Glutamatergic neuron (in vitro differentiated cells): ENCODE results near the gene CD47. TPM values are rescaled to one million over a fixed set of nuclear protein-coding genes. Genes with fewer than 3 reads are reported as not detected.
A peak's percentile ranks its signal among the peaks of the same experiment; 100 is the strongest.

Source experiments
- DNase-seq: peaks from one replicate; pipeline ENCODE4 v3.0.0; 2022
- H3K27ac Mint-ChIP-seq: one replicate; pipeline ENCODE4 v1.8.0; 2020; ENCODE audit warnings: mild to moderate bottlenecking, mixed read lengths, inconsistent platforms; ENCODE audit not compliant: unreplicated experiment
- H3K27me3 Mint-ChIP-seq: one replicate; pipeline ENCODE4 v1.8.0; 2020; ENCODE audit warnings: mild to moderate bottlenecking, moderate library complexity, mixed read lengths, inconsistent platforms; ENCODE audit not compliant: unreplicated experiment
- H3K36me3 Mint-ChIP-seq: one replicate; pipeline ENCODE4 v1.8.0; 2020; ENCODE audit warnings: mild to moderate bottlenecking, mixed read lengths, inconsistent platforms; ENCODE audit not compliant: unreplicated experiment
- H3K4me1 Mint-ChIP-seq: one replicate; pipeline ENCODE4 v1.8.0; 2020; ENCODE audit warnings: mild to moderate bottlenecking, low read depth, mixed read lengths, inconsistent platforms; ENCODE audit not compliant: unreplicated experiment
- H3K4me3 Mint-ChIP-seq: one replicate; pipeline ENCODE4 v1.8.0; 2020; ENCODE audit warnings: mild to moderate bottlenecking, mixed read lengths, inconsistent platforms; ENCODE audit not compliant: unreplicated experiment
- H3K9me3 Mint-ChIP-seq: one replicate; pipeline ENCODE4 v1.8.0; 2020; ENCODE audit warnings: mild to moderate bottlenecking, moderate library complexity, mixed read lengths, inconsistent platforms; ENCODE audit not compliant: unreplicated experiment
- total RNA-seq: library from RNA; stranded (reverse); fragmentation: NEBNext Ultra II Directional; extraction: Animal tissue kit (Norgen Biotek cat#: 25700); gene quantifications from one replicate; pipeline ENCODE4 v1.2.1, GENCODE V29; 2021; ENCODE audit not compliant: unreplicated experiment
- TF ChIP-seq, protein P1 (sequence below): fragments of 200-600 bp; sonication (generic); IDR thresholded peaks from one replicate; pipeline ENCODE4 v1.5.0; 2021; ENCODE audit not compliant: partially characterized antibody, unreplicated experiment

The CD47 gene
- total RNA-seq, 1 donor from 2014 or later = 507 TPM

- H3K27ac Mint-ChIP-seq = no peak overlapping the region
- peaks cover 6% of the 10 kb centered on the region for H3K9me3 Mint-ChIP-seq
- H3K4me3 Mint-ChIP-seq = no peak overlapping the region
- TF ChIP-seq, protein P1, sequence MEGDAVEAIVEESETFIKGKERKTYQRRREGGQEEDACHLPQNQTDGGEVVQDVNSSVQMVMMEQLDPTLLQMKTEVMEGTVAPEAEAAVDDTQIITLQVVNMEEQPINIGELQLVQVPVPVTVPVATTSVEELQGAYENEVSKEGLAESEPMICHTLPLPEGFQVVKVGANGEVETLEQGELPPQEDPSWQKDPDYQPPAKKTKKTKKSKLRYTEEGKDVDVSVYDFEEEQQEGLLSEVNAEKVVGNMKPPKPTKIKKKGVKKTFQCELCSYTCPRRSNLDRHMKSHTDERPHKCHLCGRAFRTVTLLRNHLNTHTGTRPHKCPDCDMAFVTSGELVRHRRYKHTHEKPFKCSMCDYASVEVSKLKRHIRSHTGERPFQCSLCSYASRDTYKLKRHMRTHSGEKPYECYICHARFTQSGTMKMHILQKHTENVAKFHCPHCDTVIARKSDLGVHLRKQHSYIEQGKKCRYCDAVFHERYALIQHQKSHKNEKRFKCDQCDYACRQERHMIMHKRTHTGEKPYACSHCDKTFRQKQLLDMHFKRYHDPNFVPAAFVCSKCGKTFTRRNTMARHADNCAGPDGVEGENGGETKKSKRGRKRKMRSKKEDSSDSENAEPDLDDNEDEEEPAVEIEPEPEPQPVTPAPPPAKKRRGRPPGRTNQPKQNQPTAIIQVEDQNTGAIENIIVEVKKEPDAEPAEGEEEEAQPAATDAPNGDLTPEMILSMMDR = no peak
- DNase-seq = no peak
- H3K36me3 Mint-ChIP-seq = no peaks in the 10 kb centered on the region
- peaks cover 52% of the 10 kb centered on the region for H3K4me1 Mint-ChIP-seq
- H3K27me3 Mint-ChIP-seq = peaks cover 3% of the 10 kb centered on the region
Measured at GRCh38 chr3:108098003-108098370, 7.2 kb upstream of the CD47 start.

DNA sequence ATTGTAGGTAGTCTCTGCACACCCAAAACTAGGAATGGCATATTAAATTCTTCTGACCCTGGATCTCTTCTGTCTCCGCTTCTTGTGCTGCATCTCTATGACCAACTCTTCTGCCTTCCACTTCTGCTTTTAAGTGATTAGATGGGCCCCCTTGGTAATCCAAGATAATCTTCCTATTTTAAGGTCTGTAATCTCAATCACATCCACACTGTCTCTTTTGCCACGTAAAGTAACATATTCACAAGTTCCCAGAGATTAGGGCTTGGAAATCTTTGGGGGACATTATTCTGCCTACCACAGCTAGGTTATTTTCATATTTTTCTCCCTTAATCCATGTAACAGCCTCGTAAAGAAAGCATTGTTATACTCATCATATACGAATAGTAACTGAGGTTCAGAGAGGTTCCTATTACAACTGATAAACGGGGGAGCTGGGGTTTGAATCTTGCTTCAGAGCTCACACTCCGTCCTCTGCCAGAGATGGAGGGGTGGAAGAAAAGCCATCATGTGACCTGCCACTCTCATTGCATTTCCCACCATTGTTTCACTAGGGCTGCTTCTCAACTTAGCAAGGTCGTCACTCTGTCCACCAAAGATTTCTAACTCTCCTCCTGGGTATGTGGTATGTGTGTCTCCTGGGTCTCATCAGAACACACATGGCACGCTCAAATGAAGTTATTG lies 6.6 kb upstream of the CD47 start:
- H3K27ac Mint-ChIP-seq = no peak overlapping the region
- no peak for DNase-seq
- TF ChIP-seq, protein P1 = no peak
- no peaks in the 10 kb centered on the region for H3K36me3 Mint-ChIP-seq
- H3K9me3 Mint-ChIP-seq = peaks cover 8% of the 10 kb centered on the region
- H3K4me3 Mint-ChIP-seq = no peak overlapping the region
- H3K4me1 Mint-ChIP-seq = peaks cover 53% of the 10 kb centered on the region
- H3K27me3 Mint-ChIP-seq = peaks cover 5% of the 10 kb centered on the region

DNA sequence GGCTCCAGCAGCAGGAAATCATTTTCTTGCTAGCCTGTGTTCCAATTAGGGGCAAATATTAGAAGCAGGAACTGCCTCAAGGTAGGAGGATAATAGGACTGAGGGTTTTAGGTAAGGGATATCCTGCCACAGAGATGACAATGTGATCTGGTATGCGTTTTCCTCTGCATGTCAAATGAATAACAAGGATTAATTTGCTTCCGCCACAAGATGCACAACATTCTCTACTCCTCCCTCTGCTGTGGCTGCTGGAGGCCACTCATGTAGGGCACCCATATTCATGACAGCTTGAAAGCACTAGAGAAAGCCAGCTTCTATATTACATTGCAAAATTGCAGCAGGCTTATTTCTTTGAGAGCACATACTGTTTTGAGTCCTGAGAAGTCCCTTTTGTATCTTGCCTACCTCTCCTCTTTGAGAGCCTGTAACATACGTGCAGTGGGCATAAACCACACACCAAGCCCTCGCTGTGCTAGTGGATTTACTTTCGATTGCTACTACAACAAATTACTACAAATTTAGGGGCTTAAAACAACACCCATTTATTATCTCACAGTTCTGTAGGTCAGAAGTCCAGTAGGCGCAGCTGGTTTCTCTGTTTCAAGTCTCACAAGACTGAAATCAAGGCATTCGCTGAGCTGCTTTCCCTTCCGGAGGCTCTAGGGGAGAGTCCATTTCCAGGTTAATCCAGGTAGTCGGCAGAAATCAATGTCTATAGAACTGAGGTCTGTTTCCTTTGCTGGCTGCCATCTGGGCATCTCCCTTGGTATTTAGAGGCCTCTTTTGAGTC lies 5.9 kb upstream of the CD47 start:
- TF ChIP-seq, protein P1 = no peak
- Mint-ChIP-seq H3K36me3 (peaks cover under 1% of the 10 kb centered on the region), H3K4me1 (peaks cover 49% of the 10 kb centered on the region), H3K9me3 (peaks cover 14% of the 10 kb centered on the region), H3K27ac (no peak overlapping the region), H3K27me3 (peaks cover 6% of the 10 kb centered on the region), H3K4me3 (no peak overlapping the region)
- DNase-seq = no peak

DNA sequence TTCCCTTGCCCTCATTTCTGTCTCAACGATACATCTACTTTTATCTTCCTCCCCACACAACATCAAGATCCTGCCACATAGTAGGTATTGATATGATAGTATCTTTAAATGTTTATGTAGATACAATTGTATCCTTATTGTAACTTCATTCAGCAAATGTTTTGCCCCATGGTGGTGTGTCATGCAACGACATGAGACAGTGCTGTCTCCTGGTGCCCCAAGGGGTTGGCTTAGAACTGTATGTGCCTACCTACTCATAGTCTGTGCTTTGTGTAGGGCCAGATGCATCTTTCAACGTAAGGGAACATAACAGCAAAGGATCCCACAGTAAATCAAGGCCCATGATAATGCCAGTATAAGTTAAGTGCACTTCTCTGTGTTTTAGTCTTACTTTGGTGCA lies 2.8 kb upstream of the CD47 start:
- peaks cover 13% of the 10 kb centered on the region for H3K9me3 Mint-ChIP-seq
- peaks cover 15% of the 10 kb centered on the region for H3K27me3 Mint-ChIP-seq
- peaks cover 3% of the 10 kb centered on the region for H3K36me3 Mint-ChIP-seq
- peaks cover 28% of the 10 kb centered on the region for H3K4me1 Mint-ChIP-seq
- TF ChIP-seq, protein P1 = no peak
- peak overlapping the region; percentile 90 for H3K27ac Mint-ChIP-seq
- DNase-seq = no peak
- peak overlapping the region; percentile 50 for H3K4me3 Mint-ChIP-seq

GRCh38 chr3:108093021-108093420 lies 2.2 kb upstream of the CD47 start:
- TF ChIP-seq, protein P1 = no peak
- Mint-ChIP-seq H3K27ac (peak overlapping the region; percentile 90), H3K9me3 (peaks cover 16% of the 10 kb centered on the region), H3K27me3 (peaks cover 15% of the 10 kb centered on the region), H3K4me3 (peak overlapping the region; percentile 50), H3K4me1 (peaks cover 28% of the 10 kb centered on the region), H3K36me3 (peaks cover 3% of the 10 kb centered on the region)
- no peak for DNase-seq
